ENCODE data around the gene MED19.
"Not testable (repeated sequence)": the region's sequence is repeated elsewhere in the genome, so short reads cannot be mapped to it uniquely, and the experiment has no call there.

MED19 gene, protein sequence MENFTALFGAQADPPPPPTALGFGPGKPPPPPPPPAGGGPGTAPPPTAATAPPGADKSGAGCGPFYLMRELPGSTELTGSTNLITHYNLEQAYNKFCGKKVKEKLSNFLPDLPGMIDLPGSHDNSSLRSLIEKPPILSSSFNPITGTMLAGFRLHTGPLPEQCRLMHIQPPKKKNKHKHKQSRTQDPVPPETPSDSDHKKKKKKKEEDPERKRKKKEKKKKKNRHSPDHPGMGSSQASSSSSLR

DNA sequence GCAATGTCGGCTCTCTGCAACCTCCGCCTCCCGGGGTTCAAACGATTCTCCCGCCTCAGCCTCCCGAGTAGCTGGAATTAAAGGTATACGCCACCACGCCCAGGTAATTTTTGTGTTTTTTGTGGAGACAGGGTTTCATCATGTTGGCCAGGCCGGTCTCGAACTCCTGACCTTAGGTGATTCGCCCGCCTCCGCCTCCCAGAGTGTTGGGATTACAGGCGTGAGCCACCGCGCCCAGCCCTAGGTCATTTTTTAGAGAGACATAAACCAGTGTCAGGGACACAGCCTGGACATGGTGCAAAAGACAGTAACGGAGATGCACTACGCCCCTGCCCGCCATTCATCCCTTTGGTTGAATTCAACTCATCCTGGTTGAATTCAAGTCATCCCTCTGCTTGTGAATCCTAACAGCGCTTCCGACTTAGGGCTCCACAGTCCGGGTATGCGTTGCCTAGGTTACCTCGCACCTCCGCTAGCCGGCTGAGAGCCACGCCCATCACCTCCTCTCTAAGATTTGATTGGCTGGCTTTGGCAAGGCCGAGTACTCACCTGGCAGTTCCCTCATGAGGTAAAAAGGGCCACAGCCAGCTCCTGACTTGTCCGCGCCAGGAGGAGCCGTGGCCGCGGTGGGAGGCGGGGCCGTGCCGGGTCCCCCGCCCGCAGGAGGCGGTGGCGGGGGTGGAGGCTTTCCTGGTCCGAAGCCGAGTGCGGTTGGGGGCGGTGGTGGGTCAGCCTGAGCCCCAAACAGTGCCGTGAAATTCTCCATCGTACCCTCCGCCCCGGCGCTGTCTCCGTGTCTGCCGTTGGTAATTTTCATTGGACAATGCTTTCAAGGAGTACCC, at the start of gene MED19:
Gene MED19, minus strand, starts transcription at position 802 of the 842 bp plus-strand sequence. Its CDS starts 36 bp downstream, at position 766.
- peak; percentile 50 to 56 for DNase-seq (ENCODE audit: low read depth in 2 of 2)

GRCh38 chr11:57758174-57758573, 46.2 kb upstream of the MED19 start:
- DNase-seq (ENCODE audit: low read depth in 2 of 2) = no peak

DNA sequence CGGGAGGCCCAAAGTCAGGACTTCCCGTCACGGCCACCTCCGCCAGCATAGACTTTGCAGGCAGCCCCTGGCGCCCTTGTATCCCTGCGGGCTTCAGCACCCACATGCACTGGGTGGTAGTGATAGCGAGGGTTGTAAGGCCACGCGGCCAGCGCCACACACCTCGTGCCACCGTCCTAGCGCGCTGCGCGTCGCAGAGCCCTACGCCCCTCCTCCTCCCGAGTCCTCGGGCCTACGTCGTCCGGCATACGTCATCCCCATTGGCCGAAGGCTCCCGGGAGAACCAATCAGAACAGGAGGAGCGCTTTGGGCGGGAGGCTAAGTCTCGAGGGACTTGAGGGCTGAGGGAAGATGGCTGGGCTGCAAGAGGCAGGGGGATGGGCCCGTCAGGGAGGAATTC, 40.9 kb upstream of the MED19 start:
- DNase-seq (ENCODE audit: low read depth in 2 of 2) = no peak

DNA sequence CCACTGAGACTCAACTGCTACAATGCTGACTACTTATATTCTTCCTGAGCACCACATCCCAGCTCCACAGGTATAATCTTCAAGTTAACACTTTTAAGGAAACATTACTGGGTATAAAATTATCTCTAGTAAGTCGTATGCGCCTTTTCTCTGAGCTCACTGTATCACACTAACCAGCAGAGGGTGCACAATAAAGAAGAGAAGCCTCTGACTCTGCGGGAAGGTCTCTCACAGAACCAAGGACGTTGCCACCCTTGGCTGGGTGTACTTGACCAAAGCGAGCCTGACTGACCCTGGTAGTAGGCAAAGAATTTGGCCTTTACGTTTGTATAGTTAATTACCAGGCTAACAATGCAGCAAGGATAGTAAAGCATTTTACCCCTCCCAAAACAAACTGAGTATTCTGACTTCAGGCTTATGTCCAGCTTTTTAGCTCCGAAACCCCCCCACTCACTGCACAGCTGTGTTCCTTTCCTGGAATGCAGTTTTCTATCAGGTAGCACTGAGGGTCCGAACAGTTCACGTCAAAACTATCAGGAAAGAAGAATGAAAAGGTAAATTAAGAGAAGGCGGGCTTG, 39.8 kb upstream of the MED19 start, which contains the start of gene BTBD18:
Gene BTBD18, minus strand, starts transcription at position 144 of the 578 bp plus-strand sequence. CDS start 631 bp downstream, outside the sequence.
- no peak for DNase-seq (ENCODE audit: low read depth in 2 of 2)

- no peak for DNase-seq (ENCODE audit: low read depth in 2 of 2)
Measured at GRCh38 chr11:57751176-57751575, 39.2 kb upstream of the MED19 start.

GRCh38 chr11:57746920-57747319, 34.9 kb upstream of the MED19 start:
- no peak for DNase-seq (ENCODE audit: low read depth in 2 of 2)

DNA sequence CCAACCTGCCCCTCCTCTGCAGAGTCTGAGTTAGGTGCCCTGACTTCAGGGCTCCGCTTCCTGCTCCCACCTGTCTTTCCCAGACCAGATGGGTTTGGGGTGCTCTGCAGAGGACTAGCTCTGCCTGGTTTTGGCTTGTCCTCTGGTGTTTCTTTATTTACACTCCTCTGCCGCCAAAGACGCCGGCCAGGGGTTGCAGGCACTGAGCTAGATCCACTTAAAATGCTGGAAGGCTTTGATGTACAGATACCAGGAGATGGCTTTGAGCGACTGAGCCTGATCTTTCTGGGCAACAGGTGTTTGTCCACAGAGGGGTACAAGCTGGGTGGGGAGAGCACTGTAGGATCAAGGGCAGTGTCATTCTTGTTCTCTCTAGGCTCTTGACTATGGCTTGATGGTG, 33.2 kb upstream of the MED19 start:
- no peak for DNase-seq (ENCODE audit: low read depth in 2 of 2)

GRCh38 chr11:57744357-57744756, 32.3 kb upstream of the MED19 start:
- DNase-seq (ENCODE audit: low read depth in 2 of 2) = no peak

DNA sequence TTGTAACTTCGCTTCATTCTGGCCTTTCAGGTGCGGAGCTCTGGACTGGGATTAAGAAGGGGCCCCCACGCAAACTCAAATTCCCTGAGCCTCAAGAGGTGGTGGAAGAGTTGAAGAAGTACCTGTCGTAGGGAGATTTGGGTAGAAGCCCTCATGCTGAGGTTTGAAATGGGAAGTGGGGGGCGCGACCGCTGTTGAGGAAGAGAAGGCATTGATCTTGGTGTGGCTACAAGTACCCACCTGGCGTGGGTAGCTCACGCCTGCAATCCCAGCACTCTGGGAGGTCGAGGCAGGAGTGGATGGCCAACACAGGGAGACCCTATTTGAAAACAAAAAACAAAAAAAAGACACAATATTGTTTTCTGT, 30.1 kb upstream of the MED19 start:
- DNase-seq (ENCODE audit: low read depth in 2 of 2) = no peak

DNA sequence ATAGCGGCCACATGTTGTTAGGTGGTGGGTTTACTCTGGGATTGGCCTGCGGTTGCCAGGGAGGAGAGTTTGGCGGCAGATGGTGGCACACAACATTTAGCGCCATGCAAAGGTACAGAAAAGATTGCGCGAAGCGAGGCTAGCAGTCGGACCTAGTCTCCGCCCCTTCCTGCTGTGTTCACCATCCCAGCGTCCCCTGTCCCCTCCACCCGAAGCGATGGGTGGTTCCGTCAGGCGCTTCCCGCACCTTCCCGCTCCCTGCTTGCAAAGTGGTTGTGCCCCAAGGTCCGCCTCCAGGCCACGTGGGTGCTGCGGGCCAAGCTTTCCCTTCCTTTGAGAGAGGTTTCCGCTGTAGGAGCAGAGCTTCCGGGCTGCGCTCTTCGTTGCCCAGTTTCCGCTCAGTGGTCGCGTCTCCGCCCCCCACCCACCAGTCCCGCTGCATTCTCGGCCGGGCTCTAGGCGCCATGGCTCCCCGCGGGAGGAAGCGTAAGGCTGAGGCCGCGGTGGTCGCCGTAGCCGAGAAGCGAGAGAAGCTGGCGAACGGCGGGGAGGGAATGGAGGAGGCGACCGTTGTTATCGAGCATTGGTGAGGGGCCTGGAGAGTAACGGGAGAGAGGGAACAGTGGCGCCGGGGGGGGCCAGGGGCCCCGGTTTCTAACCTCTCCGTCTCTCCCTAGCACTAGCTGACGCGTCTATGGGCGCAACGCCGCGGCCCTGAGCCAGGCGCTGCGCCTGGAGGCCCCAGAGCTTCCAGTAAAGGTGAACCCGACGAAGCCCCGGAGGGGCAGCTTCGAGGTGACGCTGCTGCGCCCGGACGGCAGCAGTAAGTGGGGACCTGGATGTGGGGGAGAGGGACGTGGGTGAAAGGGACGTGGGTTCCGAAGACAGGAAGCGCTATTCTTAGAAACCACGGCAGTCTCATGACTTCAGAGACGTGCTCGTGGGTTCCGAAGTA, 29.4 kb upstream of the MED19 start, which contains the start of gene SELENOH:
Gene SELENOH, plus strand, starts transcription at position 360 of the 955 bp plus-strand sequence. Its CDS starts 105 bp downstream, at position 465.
- DNase-seq (ENCODE audit: low read depth in 2 of 2) = peak; percentile 79 to 82

GRCh38 chr11:57735619-57736298, 23.7 kb upstream of the MED19 start:
- no peak for DNase-seq (ENCODE audit: low read depth in 2 of 2)

DNA sequence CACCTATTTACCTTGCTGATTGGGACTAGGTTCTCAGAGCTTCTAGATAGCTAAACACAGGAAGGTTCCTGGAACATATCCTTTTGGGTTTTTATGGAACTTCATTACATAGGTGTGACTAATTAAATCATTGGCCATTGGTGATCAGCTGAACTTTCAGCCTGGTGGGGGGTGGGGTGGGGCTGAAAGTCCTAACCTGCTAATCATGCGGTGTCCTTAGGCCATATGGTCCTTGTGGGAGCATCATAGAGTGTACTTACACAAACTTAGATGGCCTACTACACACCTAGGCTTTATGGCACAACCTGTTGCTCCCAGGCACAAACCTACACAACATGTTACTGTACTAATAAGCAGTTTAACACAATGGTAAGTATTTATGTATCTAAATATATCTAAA, 20.6 kb upstream of the MED19 start:
- DNase-seq (ENCODE audit: low read depth in 2 of 2) = no peak

GRCh38 chr11:57729479-57729878, 17.5 kb upstream of the MED19 start:
- DNase-seq (ENCODE audit: low read depth in 2 of 2) = no peak

DNA sequence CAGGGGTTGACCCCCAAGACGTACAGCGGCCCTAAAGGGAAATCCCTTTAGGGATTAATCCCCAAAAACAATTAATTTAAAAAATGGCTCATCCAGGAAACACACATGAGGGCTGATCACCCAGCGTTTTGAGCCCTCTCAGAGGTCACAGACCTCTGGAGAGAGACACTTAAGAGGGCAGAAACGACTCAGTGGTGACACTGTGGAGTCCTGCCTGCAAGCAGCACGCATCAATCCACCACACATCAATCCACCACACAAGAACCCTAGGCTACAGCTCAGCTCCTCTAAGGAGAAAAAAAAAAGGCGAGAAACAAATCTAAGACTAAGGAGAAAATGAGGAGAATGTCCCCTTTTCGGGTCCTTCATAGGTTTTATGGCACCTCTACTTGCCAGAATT, 16.8 kb upstream of the MED19 start:
- DNase-seq (ENCODE audit: low read depth in 2 of 2) = no peak

- no peak for DNase-seq (ENCODE audit: low read depth in 2 of 2)
Measured at GRCh38 chr11:57727185-57727584, 15.2 kb upstream of the MED19 start.

DNA sequence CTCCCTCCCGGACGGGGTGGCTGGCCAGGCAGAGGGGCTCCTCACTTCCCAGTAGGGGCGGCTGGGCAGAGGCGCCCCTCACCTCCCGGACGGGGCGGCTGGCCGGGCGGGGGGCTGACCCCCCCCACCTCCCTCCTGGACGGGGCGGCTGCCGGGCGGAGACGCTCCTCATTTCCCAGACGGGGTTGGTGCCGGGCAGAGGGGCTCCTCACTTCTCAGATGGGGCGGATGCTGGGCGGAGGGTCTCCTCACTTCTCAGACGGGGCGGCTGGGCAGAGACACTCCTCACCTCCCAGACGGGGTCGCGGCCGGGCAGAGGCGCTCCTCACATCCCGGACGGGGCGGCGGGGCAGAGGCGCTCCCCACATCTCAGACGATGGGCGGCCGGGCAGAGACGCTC, 4.7 kb upstream of the MED19 start:
- DNase-seq (ENCODE audit: low read depth in 2 of 2) = not testable (repeated sequence)

- no peak for DNase-seq (ENCODE audit: low read depth in 2 of 2)
Measured at GRCh38 chr11:57713835-57714234, 1.8 kb upstream of the MED19 start.

DNA sequence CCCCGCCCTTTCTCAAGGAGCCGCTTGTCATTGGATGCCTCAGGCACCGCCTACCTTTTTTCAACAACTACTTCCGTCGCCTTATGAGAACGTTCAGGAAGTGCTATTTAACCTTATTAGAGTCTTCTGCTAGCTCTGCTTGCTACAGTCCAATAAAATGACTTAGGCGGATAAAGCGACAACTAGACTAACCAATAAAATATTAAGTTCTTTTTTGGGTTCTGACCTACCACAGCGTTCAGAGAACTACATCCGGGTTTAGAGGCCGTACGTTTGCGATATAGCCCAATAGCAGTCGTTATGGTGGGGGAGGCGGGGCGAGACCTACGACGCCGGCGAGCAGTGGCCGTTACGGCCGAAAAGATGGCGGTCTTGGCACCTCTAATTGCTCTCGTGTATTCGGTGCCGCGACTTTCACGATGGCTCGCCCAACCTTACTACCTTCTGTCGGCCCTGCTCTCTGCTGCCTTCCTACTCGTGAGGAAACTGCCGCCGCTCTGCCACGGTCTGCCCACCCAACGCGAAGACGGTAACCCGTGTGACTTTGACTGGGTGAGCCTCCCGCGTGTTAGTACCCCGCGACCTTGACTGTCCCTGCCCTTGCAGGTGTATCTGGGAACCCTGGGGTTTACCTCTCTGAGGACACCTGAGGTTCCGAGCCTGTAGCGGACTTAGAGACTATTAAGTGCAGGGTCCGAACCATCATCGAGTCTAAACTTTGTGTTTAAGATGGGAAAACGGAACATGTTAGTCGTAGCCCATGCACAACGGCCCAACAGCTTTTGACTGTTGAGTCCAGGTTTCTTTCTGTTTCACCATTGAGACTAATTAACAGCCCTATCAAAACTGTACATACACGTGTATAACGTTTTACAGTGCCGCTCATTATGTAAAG, 488 bp upstream of the MED19 start, which contains the start of gene TMX2:
Gene TMX2, plus strand, starts transcription at position 338 of the 895 bp plus-strand sequence. Its CDS starts 26 bp downstream, at position 364.
- DNase-seq (ENCODE audit: low read depth in 2 of 2) = peak; percentile 71 to 82

GRCh38 chr11:57709802-57710367, 2.1 kb downstream of the MED19 start:
- no peak for DNase-seq (ENCODE audit: low read depth in 2 of 2)

Measured in stimulated activated CD8-positive, alpha-beta memory T cell treated with anti-CD3 and anti-CD28 coated beads, Interleukin-2, amount 100 ng/mL, for 1 hour (primary cell).